H1 (cell line): ENCODE data around the gene KLHL17. TPM values are rescaled to one million over a fixed set of nuclear protein-coding genes. Genes with fewer than 3 reads are reported as not detected.

Experiments
- KDM1A ChIP-seq: fragments of 200-600, 300-600 bp; sonication (generic); IDR thresholded peaks from 2 replicates; pipeline ENCODE4 v1.7.1; 2016; ENCODE audit warnings: mild to moderate bottlenecking, low read length, borderline replicate concordance
- KDM5A ChIP-seq: fragments of 200-600 bp; IDR thresholded peaks from 2 replicates; pipeline ENCODE4 v1.7.1; 2012; ENCODE audit warnings: mild to moderate bottlenecking, low read length, inconsistent platforms, mixed read lengths
- RNF2 ChIP-seq: fragments of 200-900, 300-1000 bp; sonication (generic); IDR thresholded peaks from 2 replicates; pipeline ENCODE4 v1.7.1; 2016; ENCODE audit warnings: borderline replicate concordance, low read depth, mild to moderate bottlenecking, antibody characterized with exemption, low read length; ENCODE audit not compliant: poor library complexity, severe bottlenecking; ENCODE audit errors: missing control alignments
- SAP30 ChIP-seq: fragments of 300-600 bp; sonication (generic); IDR thresholded peaks from 2 replicates; pipeline ENCODE4 v1.7.1; 2012; ENCODE audit warnings: low read length, moderate library complexity, mild to moderate bottlenecking, inconsistent platforms; ENCODE audit not compliant: insufficient read depth, insufficient replicate concordance
- TAF1 ChIP-seq: IDR thresholded peaks from 2 replicates; pipeline ENCODE4 v1.6.1; 2011; ENCODE audit warnings: mild to moderate bottlenecking, low read depth, low read length
- YY1 ChIP-seq: IDR thresholded peaks from 2 replicates; pipeline ENCODE4 v1.6.1; 2011; ENCODE audit warnings: low read depth, mild to moderate bottlenecking, low read length
- polyA plus RNA-seq, 7 experiments: library from polyadenylated mRNA; depleted of rRNA in 3 of 7; stranded (reverse) in 5 of 7; unstranded in 2 of 7; fragments of >200 nt in 5 of 7; fragments of 200-250 nt in 2 of 7; gene quantifications; 1 replicate in 5 of 7; 2 replicates in 1 of 7; 4 replicates in 1 of 7; pipeline versions ENCODE4 v1.2.1 to v1.2.3, GENCODE V29; 2011 to 2013; ENCODE audit warnings: missing spikeins in 2 of 7, mixed read lengths in 2 of 7
- total RNA-seq: library from RNA; stranded (reverse); fragmentation: NEBNext Ultra II Directional; extraction: Animal tissue kit (Norgen Biotek cat#: 25700); gene quantifications from 2 replicates; pipeline ENCODE4 v1.2.1, GENCODE V29; 2021
- TF ChIP-seq, protein P1 (sequence below): fragments of 300-600 bp; sonication (generic); IDR thresholded peaks from 2 replicates; pipeline ENCODE4 v1.7.1; 2012; ENCODE audit warnings: low read length, moderate library complexity, mild to moderate bottlenecking, inconsistent platforms; ENCODE audit not compliant: insufficient replicate concordance

KLHL17 gene
- total and polyA plus RNA-seq, 2 of the 8 experiments (the other 6 are each of a cell fraction or from before 2014, with no cell fraction given) = 32.6 to 36.1 TPM

DNA sequence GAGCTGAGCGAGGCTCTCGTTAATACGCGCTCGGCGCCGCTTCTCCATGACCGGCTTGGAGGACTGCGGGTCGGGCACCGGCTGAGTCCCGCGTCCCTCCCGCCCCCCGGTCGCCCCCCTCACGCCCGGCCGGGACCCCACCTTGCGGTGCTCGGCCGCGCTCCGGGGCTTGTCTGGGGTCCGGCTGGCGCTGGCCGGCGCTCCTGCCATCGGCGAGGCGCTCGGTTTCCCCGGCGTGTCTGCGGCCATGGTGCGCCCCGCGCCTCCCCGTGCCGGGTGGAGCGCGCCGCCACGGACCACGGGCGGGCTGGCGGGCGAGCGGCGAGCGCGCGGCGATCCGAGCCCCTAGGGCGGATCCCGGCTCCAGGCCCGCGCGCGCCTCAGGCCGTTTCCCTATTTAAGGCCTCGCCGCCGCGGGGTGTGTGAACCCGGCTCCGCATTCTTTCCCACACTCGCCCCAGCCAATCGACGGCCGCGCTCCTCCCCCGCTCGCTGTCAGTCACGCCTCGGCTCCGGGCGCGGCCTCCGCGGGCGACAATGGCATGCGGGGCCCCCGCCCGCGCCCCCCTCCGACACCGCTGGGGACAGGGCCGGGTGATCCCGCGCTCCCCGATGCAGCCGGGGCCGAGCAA is 39.5 kb downstream of the KLHL17 start, which contains the start of gene HES4 (continued):
- TF ChIP-seq, protein P1, sequence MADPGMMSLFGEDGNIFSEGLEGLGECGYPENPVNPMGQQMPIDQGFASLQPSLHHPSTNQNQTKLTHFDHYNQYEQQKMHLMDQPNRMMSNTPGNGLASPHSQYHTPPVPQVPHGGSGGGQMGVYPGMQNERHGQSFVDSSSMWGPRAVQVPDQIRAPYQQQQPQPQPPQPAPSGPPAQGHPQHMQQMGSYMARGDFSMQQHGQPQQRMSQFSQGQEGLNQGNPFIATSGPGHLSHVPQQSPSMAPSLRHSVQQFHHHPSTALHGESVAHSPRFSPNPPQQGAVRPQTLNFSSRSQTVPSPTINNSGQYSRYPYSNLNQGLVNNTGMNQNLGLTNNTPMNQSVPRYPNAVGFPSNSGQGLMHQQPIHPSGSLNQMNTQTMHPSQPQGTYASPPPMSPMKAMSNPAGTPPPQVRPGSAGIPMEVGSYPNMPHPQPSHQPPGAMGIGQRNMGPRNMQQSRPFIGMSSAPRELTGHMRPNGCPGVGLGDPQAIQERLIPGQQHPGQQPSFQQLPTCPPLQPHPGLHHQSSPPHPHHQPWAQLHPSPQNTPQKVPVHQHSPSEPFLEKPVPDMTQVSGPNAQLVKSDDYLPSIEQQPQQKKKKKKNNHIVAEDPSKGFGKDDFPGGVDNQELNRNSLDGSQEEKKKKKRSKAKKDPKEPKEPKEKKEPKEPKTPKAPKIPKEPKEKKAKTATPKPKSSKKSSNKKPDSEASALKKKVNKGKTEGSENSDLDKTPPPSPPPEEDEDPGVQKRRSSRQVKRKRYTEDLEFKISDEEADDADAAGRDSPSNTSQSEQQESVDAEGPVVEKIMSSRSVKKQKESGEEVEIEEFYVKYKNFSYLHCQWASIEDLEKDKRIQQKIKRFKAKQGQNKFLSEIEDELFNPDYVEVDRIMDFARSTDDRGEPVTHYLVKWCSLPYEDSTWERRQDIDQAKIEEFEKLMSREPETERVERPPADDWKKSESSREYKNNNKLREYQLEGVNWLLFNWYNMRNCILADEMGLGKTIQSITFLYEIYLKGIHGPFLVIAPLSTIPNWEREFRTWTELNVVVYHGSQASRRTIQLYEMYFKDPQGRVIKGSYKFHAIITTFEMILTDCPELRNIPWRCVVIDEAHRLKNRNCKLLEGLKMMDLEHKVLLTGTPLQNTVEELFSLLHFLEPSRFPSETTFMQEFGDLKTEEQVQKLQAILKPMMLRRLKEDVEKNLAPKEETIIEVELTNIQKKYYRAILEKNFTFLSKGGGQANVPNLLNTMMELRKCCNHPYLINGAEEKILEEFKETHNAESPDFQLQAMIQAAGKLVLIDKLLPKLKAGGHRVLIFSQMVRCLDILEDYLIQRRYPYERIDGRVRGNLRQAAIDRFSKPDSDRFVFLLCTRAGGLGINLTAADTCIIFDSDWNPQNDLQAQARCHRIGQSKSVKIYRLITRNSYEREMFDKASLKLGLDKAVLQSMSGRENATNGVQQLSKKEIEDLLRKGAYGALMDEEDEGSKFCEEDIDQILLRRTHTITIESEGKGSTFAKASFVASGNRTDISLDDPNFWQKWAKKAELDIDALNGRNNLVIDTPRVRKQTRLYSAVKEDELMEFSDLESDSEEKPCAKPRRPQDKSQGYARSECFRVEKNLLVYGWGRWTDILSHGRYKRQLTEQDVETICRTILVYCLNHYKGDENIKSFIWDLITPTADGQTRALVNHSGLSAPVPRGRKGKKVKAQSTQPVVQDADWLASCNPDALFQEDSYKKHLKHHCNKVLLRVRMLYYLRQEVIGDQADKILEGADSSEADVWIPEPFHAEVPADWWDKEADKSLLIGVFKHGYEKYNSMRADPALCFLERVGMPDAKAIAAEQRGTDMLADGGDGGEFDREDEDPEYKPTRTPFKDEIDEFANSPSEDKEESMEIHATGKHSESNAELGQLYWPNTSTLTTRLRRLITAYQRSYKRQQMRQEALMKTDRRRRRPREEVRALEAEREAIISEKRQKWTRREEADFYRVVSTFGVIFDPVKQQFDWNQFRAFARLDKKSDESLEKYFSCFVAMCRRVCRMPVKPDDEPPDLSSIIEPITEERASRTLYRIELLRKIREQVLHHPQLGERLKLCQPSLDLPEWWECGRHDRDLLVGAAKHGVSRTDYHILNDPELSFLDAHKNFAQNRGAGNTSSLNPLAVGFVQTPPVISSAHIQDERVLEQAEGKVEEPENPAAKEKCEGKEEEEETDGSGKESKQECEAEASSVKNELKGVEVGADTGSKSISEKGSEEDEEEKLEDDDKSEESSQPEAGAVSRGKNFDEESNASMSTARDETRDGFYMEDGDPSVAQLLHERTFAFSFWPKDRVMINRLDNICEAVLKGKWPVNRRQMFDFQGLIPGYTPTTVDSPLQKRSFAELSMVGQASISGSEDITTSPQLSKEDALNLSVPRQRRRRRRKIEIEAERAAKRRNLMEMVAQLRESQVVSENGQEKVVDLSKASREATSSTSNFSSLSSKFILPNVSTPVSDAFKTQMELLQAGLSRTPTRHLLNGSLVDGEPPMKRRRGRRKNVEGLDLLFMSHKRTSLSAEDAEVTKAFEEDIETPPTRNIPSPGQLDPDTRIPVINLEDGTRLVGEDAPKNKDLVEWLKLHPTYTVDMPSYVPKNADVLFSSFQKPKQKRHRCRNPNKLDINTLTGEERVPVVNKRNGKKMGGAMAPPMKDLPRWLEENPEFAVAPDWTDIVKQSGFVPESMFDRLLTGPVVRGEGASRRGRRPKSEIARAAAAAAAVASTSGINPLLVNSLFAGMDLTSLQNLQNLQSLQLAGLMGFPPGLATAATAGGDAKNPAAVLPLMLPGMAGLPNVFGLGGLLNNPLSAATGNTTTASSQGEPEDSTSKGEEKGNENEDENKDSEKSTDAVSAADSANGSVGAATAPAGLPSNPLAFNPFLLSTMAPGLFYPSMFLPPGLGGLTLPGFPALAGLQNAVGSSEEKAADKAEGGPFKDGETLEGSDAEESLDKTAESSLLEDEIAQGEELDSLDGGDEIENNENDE = no peak
- TF ChIP-seq SAP30 = no peak
- TF ChIP-seq YY1 = no peak
- TF ChIP-seq TAF1 = no peak
- TF ChIP-seq KDM1A = no peak
- no peak for TF ChIP-seq KDM5A
- TF ChIP-seq RNF2 = no peak
